GM18858 (cell line): ENCODE data around the gene GPR156.
"Not testable (repeated sequence)": the region's sequence is repeated elsewhere in the genome, so short reads cannot be mapped to it uniquely, and the experiment has no call there.

ENCODE experiments used
- ATAC-seq: cut with Tn5 transposase; IDR thresholded peaks from one replicate; pipeline ENCODE4 v1.9.1; 2021; ENCODE audit not compliant: unreplicated experiment

GPR156 gene

DNA sequence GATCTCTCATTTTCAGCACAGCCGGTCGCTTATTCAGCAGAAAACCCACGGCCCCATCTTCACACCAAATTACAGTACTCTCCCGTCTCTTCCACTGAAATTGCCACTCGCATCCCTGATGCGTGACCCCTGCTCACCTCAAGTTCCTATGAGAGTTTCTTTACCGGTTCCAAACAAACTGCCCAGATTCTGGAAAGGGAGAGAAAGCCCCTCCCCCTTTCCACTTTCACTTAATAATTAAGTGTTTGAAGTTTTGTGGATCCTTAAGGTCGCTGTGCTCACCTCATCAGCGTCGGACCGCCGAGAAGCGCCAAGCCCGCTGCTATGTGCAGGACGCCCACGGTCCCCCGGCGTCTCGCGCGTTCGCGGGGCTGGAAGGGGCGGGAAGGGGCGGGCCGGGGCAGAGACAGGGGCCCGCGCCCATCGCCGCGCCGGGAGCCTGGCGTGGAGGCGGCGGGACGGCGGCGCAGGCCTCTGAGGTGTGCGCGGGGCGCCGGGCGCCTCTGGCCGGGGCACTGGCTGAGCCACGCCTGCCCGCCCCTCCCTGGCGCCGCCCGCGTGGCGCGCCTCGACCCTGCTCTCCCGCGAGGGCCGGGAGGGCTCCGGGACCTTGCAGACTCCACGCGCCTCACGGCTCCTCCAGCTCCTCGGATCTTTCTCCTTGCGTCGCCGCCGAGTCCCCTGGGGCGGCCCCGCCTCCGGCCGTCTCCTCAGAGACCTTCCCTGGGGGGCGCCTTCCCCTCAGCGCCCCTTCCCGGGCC, at the start of gene GPR156:
TSS of gene GPR156 (minus strand) at position 476 of the 761 bp plus-strand sequence. CDS start 41,124 bp downstream, outside the sequence.
- ATAC-seq: no peak

DNA sequence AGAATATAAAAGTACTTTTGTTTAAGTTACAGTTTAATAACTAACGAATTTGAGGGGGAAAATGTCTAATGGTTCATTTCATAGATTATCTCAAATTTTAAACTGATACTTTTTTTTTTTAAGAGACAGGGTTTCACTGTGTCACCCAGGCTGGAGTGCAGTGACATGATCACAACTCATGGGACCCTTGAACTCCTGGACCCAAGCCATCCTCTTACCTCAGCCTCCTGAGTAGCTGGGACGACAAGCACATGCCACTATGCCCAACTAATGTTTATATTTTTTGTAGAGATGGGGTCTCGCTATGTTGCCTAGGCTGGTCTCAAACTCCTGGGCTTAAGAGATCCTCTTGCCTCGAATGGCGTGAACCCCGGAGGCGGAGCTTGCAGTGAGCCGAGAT, 47.6 kb upstream of the GPR156 start:
- ATAC-seq: no peak

DNA sequence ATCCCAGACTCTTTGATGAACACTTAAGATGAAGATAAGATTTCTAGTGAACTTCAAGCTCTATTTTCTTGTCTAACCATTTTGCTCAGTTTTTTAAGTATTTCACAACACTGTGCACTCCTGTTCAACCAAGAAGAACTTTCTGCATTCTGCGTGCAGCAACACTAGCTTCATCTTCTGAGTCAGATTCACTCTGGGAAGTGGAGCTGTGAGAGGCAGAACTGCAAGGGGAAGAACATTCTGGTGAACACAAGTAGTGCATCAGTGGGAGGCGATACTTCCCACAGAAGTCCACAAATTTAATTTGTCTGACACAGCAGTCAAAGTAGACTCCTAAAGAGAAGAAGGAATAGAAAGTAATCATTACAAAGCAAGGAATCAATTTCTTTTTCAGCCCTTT, 46.1 kb upstream of the GPR156 start:
- ATAC-seq: no peak

DNA sequence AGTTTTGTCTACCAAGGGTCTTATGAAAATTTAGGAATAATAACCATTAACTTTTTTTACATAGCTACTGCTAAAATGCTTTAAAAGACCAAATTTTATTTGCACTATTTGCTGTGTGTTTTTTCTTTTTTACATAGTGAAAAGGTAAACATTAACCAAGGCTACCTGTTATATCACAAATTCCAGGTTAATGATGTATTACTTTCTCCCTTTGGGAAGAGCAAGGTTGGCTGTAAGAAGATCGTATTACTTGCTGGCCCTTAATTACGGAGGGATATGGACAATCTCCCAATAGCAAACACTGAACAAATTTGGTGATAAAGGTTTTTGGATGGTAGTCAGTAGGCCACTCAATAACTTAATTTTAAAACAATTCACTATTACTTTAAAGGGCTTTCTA, 41.8 kb upstream of the GPR156 start:
- no peak for ATAC-seq

DNA sequence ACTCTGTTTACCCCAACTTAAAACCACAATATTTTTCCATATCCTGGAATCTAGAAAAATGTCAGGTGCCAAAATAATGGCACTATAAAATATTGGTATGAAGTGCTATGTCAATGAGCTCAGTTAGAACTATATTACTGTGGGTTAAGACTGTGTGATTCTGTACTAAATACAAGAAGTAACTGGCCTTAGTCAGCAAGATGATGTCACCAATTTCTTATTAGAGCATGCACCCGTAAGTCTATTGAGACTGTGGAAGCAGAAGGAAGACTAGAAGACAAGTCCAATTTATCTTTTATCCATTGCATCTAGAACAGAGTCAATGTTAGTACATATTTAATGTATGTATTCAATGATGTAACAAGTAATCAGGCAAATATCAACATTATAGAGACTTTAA, 39.2 kb upstream of the GPR156 start:
- no peak for ATAC-seq

- ATAC-seq: not testable (repeated sequence)
Measured at GRCh38 chr3:120323761-120324160, 38.7 kb upstream of the GPR156 start.

GRCh38 chr3:120311863-120312794, 27.1 kb upstream of the GPR156 start:
- ATAC-seq: no peak

GRCh38 chr3:120306519-120307455, 21.8 kb upstream of the GPR156 start:
- no peak for ATAC-seq

DNA sequence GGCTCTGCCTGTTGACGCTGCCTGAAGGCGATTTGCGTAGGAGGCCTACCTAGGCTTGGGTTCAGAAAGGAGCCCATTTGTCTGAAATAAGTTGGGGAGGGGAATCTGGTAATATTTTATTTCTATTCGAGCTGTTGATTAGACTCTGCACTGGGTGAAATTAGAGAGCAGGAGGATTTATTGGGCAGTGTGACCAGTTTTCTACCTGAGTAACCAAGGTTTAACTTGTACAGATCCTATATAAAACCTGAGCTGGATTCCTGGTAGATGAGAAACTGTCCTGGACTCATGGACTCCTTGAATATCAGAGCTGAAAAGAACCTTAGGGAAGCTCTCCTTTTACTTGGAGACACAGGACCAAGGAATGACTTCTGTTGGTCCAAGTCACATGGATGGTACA, 19.6 kb upstream of the GPR156 start:
- no peak for ATAC-seq

GRCh38 chr3:120302361-120302760, 17.3 kb upstream of the GPR156 start:
- no peak for ATAC-seq

DNA sequence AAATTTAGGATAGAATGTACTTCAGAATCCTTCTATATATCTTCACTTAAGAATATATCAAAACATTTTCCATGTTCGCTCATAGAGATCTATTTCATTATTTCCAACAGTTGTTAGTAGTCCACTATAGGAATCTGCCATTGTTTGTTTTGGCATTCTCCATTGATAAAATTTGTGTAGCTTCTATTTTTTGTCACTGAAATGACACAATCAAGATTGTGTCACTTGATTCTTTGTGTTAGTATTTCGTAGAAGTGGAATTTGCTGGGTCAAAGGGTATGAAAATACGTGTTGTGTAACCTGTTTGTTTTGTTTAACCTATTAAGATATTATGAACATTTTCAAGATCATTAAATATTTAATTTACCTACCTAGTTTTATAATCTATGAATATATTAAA, 15.9 kb upstream of the GPR156 start:
- no peak for ATAC-seq

GRCh38 chr3:120299403-120299802, 14.4 kb upstream of the GPR156 start:
- no peak for ATAC-seq

DNA sequence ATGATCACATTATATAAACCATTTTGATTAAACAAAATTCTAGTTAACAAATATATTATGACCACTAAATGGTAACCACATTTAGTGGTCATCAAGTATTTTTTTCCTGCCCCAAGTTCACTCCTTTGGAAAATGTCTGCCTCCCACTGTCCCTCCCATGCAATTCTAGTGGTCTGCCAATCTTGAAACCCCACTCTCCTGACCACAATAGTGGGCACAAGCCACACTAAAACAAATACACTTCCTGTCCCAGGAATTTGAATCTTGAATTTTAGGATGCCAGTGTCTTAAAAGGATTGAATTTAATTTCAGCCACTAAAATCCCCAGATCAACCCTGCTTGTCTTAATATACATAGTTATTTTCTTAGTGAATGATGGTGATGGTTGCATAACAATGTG, 14.0 kb upstream of the GPR156 start:
- ATAC-seq: no peak

DNA sequence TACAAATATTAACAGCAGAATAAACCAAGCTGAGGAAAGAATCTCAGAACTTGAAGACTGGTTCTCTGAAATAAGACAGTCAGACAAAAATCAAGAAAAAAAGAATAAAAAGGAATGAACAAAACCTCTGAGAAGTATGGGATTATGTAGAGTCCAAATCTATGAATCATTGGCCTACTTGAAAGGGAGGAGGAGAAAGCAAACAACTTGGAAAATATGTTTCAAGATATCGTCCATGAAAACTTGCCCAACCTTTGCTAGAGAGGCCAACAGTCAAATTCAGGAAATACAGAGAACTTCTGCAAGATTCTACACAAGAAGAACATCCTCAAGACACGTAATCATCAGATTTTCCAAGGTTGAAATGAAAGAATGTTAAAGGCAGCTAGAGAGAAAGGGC, 6.5 kb upstream of the GPR156 start:
- ATAC-seq: not testable (repeated sequence)

DNA sequence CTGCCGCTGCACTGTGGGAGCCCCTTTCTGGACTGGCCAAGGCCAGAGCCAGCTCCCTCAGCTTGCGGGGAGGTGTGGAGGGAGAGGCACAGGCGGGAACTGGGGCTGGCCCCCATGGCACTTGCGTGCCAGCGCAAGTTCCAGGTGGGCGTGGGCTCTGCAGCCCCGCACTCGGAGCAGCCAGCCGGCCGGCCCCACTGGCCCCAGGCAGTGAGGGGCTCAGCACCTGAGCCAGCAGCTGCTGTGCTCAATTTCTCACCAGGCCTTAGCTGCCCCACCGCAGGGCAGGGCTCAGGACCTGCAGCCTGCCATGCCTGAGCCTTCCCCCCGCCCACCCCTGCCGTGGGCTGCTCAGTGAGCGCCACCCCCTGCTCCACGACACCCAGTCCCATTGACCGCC, 4.6 kb upstream of the GPR156 start:
- no peak for ATAC-seq

- no peak for ATAC-seq
Measured at GRCh38 chr3:120286465-120286864, 1.4 kb upstream of the GPR156 start.

DNA sequence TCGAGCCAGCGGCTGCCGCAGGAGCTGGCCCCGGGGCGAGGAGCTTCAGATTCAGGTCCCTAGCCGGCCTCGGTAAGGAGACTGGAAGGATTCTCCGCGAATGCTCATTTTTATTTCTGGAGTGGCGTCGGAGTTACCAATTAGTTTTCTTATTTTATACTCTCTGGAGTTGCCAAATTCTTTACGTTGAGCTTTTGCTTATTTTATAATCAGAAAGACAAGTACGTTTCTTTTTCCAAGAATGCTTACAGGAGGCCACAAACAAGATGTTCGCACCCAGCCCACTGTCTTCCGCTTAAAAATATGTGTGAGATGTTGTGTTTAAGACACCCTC, 453 bp upstream of the GPR156 start:
- no peak for ATAC-seq

- no peak for ATAC-seq
Measured at GRCh38 chr3:120281261-120281660, 3.8 kb downstream of the GPR156 start.

GRCh38 chr3:120280566-120280965, 4.5 kb downstream of the GPR156 start:
- peak; percentile 60 for ATAC-seq

GRCh38 chr3:120280026-120280425, 5.0 kb downstream of the GPR156 start:
- no peak for ATAC-seq

- no peak for ATAC-seq
Measured at GRCh38 chr3:120276767-120277166, 8.3 kb downstream of the GPR156 start.
